Caco-2 (cell line): Measurements from ENCODE around the gene KRT73. TPM values are rescaled to one million over a fixed set of nuclear protein-coding genes. Genes with fewer than 3 reads are reported as not detected.

Source experiments
- BruUV-seq: library from RNA; stranded (reverse); fragments of 400-500 nt; replicated peaks from 2 replicates; lab custom pipeline; 2021; lab: Mats Ljungman, UMichigan
- CTCF ChIA-PET: fragments of 300-600 bp; sonication (Branson Sonifier 250); formaldehyde crosslinking; loops from one replicate; lab custom pipeline; 2022; ENCODE audit warnings: antibody characterized with exemption; lab: Charles Lee
- POLR2A ChIA-PET: fragments of 300-600 bp; sonication (Branson Sonifier 250); formaldehyde crosslinking; loops from one replicate; lab custom pipeline; 2022; ENCODE audit warnings: antibody characterized with exemption; lab: Charles Lee
- DNase-seq, 2 experiments: peaks; one replicate each; pipeline versions ENCODE4 v3.0.0 to v3.0.0-alpha.2; 2020 to 2022
- H3K27me3 ChIP-seq: replicated peaks from 2 replicates; pipeline ENCODE4 v1.6.0; 2011; ENCODE audit warnings: low read length; ENCODE audit not compliant: control insufficient read depth, insufficient read depth
- H3K36me3 ChIP-seq: 2 replicates; pipeline ENCODE4 v1.5.1; 2011; ENCODE audit warnings: low read length; ENCODE audit not compliant: control insufficient read depth, insufficient read depth
- H3K4me1 ChIP-seq: fragments of 250-450 bp; sonication (Bioruptor Pico); 2 replicates; pipeline ENCODE4 v1.5.1; 2020; ENCODE audit warnings: mild to moderate bottlenecking
- H3K4me3 ChIP-seq: 2 replicates; pipeline ENCODE4 v1.5.1; 2011; ENCODE audit warnings: low read depth, mild to moderate bottlenecking, control low read depth, low read length
- H3K9me3 ChIP-seq: fragments of 250-450 bp; sonication (Bioruptor Pico); 2 replicates; pipeline ENCODE4 v1.5.1; 2020; ENCODE audit warnings: mild to moderate bottlenecking, moderate library complexity
- H3K27ac Mint-ChIP-seq: one replicate; pipeline ENCODE4 v1.8.0; 2022; ENCODE audit warnings: mixed read lengths; ENCODE audit not compliant: unreplicated experiment
- H3K27me3 Mint-ChIP-seq: one replicate; pipeline ENCODE4 v1.8.0; 2022; ENCODE audit warnings: mixed read lengths; ENCODE audit not compliant: insufficient read depth, unreplicated experiment
- H3K36me3 Mint-ChIP-seq: one replicate; pipeline ENCODE4 v1.8.0; 2022; ENCODE audit warnings: mild to moderate bottlenecking, mixed read lengths; ENCODE audit not compliant: insufficient read depth, unreplicated experiment
- H3K4me1 Mint-ChIP-seq: one replicate; pipeline ENCODE4 v1.8.0; 2022; ENCODE audit warnings: low read depth, mixed read lengths; ENCODE audit not compliant: unreplicated experiment
- H3K4me3 Mint-ChIP-seq: one replicate; pipeline ENCODE4 v1.8.0; 2022; ENCODE audit warnings: mild to moderate bottlenecking, moderate library complexity, mixed read lengths; ENCODE audit not compliant: unreplicated experiment
- H3K9me3 Mint-ChIP-seq: one replicate; pipeline ENCODE4 v1.8.0; 2022; ENCODE audit warnings: mixed read lengths; ENCODE audit not compliant: unreplicated experiment
- intact Hi-C: fragments of 100-400 bp; cut with micrococcal nuclease; formaldehyde crosslinking; loops from one replicate; pipeline ENCODE4 v1.10.0; 2022; ENCODE audit not compliant: unreplicated experiment
- total RNA-seq: library from RNA; stranded (reverse); gene quantifications from 2 replicates; pipeline ENCODE4 v1.2.3, GENCODE V29; 2022
- TF ChIP-seq, protein P1 (sequence below), 2 experiments: fragments of 200-600 bp in 1 of 2; IDR thresholded peaks; 1 replicate in 1 of 2; 2 replicates in 1 of 2; pipeline versions ENCODE4 v1.5.1 to v1.8.0; 2011 to 2022; ENCODE audit warnings: antibody characterized with exemption in 1 of 2, control low read depth in 1 of 2, inconsistent platforms in 1 of 2, low read depth in 1 of 2, low read length in 1 of 2, mild to moderate bottlenecking in 1 of 2, moderate library complexity in 1 of 2; ENCODE audit not compliant: insufficient read depth in 1 of 2, severe bottlenecking in 1 of 2, unreplicated experiment in 1 of 2

KRT73 gene
- total RNA-seq, 1 experiment from 2014 or later, result not detected

DNA sequence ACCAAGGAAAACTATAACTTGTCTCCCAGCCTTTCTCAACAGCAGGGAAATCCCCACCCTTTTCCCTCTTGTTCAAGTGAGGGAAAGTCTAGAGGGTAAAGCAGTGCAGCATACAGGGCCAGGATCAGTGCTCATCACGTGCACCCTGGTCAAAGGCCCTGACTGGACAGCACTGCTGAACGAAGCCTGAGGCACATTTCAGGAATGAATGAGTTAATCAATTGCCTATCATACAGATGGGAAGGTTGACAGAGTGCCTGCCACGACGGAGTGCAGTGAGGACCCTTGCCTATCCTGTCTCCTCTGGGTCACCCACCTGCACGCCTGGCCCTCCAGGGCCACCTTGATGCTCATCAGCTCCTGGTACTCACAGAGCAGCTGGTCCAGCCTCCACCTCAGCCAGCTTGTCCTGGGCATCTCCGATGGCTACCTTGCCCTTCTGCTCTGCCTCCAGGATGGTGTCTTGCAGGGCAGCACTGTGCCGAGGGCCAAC lies 11.7 kb upstream of the KRT73 start:
- Mint-ChIP-seq H3K27ac (no peak overlapping the region), H3K36me3 (no peaks in the 10 kb centered on the region), H3K9me3 (no peaks in the 10 kb centered on the region), H3K27me3 (no peaks in the 10 kb centered on the region), H3K4me1 (no peaks in the 10 kb centered on the region), H3K4me3 (no peak overlapping the region)
- Histone ChIP-seq H3K27me3 (no peaks in the 10 kb centered on the region), H3K4me1 (no peaks in the 10 kb centered on the region), H3K36me3 (no peaks in the 10 kb centered on the region), H3K9me3 (no peaks in the 10 kb centered on the region), H3K4me3 (no peak overlapping the region)
- TF ChIP-seq, protein P1, sequence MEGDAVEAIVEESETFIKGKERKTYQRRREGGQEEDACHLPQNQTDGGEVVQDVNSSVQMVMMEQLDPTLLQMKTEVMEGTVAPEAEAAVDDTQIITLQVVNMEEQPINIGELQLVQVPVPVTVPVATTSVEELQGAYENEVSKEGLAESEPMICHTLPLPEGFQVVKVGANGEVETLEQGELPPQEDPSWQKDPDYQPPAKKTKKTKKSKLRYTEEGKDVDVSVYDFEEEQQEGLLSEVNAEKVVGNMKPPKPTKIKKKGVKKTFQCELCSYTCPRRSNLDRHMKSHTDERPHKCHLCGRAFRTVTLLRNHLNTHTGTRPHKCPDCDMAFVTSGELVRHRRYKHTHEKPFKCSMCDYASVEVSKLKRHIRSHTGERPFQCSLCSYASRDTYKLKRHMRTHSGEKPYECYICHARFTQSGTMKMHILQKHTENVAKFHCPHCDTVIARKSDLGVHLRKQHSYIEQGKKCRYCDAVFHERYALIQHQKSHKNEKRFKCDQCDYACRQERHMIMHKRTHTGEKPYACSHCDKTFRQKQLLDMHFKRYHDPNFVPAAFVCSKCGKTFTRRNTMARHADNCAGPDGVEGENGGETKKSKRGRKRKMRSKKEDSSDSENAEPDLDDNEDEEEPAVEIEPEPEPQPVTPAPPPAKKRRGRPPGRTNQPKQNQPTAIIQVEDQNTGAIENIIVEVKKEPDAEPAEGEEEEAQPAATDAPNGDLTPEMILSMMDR (IDR thresholded peaks at IDR 0.05; ENCODE audit: insufficient read depth in 1 of 2, low read depth in 1 of 2, low read length in 1 of 2, severe bottlenecking in 1 of 2, unreplicated experiment in 1 of 2), result no peak
- BruUV-seq, result no TSS peak
- ChIA-PET CTCF (no interaction called here), POLR2A (no interaction called here)
- intact Hi-C loops, result no loop called here
- DNase-seq, result no peak

DNA sequence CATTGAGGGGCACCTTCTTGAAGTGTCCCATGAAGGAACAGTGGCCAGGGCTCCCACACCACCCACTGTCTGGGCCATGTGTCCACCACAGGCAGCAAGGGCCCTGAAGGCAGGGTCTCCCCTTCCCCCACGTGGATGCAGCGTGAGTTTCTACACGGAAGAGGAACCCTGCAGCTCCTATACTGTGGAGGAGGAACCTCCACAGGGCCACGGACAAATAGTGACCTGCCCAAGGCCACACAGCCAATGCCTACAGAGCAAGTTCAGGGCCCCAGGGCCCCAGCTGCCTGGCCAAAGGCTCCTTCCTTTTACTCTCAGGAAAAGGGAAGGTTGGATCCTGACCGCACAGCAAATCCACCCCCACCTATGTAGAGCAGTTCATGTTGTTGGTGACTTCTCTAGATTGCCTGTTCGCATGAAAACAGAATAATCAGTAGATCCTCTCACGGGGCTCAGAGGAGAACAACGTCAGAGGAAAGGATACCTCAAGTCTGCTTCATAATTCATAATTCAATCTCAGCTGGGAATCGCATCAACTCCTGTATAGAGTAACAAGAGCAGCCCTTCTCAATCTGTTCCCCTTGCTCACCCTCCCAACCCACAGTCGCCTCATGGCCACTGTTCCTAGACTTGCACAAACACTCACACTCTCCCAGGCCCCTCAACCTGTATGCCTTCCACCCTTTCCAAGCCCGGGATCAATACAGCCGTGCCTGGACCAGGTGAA lies 11.1 kb upstream of the KRT73 start:
- Mint-ChIP-seq H3K27me3 (no peaks in the 10 kb centered on the region), H3K4me1 (no peaks in the 10 kb centered on the region), H3K9me3 (no peaks in the 10 kb centered on the region), H3K27ac (no peak overlapping the region), H3K4me3 (no peak overlapping the region), H3K36me3 (no peaks in the 10 kb centered on the region)
- TF ChIP-seq, protein P1 (IDR thresholded peaks at IDR 0.05; ENCODE audit: insufficient read depth in 1 of 2, low read depth in 1 of 2, low read length in 1 of 2, severe bottlenecking in 1 of 2, unreplicated experiment in 1 of 2), result no peak
- Histone ChIP-seq H3K36me3 (no peaks in the 10 kb centered on the region), H3K9me3 (no peaks in the 10 kb centered on the region), H3K4me1 (no peaks in the 10 kb centered on the region), H3K4me3 (no peak overlapping the region), H3K27me3 (no peaks in the 10 kb centered on the region)
- POLR2A ChIA-PET, result no interaction called here
- intact Hi-C loops, result no loop called here
- BruUV-seq, result no TSS peak
- no peak for DNase-seq
- CTCF ChIA-PET, result no interaction called here

DNA sequence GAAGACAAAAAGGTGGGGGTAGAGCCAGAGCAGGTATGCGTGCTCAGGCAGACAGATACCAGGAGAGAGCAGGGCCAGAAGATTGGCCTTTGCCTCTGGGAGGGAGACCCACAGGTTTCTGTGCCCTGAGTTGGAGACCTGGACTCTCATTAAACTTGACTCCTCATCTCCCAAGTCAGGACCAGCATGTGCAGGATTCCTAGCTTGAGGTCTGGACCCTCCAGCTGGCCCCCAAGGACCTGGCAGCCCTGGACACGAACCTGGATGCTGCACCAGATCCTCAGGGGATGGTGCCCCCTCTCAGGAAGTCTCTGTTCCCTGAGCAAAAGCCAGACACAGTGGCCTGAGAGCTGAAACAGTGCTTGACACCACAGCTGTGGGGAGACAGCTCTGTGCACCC lies 10.5 kb upstream of the KRT73 start:
- ChIA-PET POLR2A (no interaction called here), CTCF (no interaction called here)
- Mint-ChIP-seq H3K36me3 (no peaks in the 10 kb centered on the region), H3K27me3 (no peaks in the 10 kb centered on the region), H3K4me3 (no peak overlapping the region), H3K27ac (no peak overlapping the region), H3K4me1 (no peaks in the 10 kb centered on the region), H3K9me3 (no peaks in the 10 kb centered on the region)
- no peaks in the 10 kb centered on the region for H3K36me3 ChIP-seq
- H3K4me3 ChIP-seq, result no peak overlapping the region
- BruUV-seq, result no TSS peak
- DNase-seq, result no peak
- H3K4me1 ChIP-seq, result no peaks in the 10 kb centered on the region
- H3K27me3 ChIP-seq, result no peaks in the 10 kb centered on the region
- TF ChIP-seq, protein P1 (IDR thresholded peaks at IDR 0.05; ENCODE audit: insufficient read depth in 1 of 2, low read depth in 1 of 2, low read length in 1 of 2, severe bottlenecking in 1 of 2, unreplicated experiment in 1 of 2), result no peak
- no peaks in the 10 kb centered on the region for H3K9me3 ChIP-seq
- intact Hi-C loops, result no loop called here
